Measurements from ENCODE around the gene KRT3.

Gene KRT3

DNA sequence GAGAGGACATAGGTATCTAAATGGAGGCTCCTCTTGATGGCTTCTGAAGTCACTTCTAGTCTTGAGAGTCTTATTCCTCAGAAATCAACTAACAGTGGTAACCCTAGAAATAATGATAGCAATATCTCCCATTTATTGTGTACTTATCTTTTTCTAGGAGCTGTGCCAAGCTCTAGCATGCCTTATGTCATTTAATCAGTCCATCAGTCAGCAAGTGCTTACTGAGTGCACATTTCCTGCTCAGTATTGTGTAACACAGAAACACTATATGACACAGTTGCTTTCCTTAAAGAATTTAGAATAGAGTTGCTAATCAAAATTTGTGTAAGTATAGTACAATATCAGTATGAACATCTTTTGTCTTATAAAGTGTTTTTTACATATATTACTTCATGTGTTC, 55.3 kb downstream of the KRT3 start:
- no peaks in the 10 kb centered on the region for H3K36me3 ChIP-seq (ENCODE audit: control insufficient read depth in 5 of 5, insufficient read depth in 5 of 5, low read length in 5 of 5)
- H3K4me3 ChIP-seq (ENCODE audit: low read depth in 1 of 5, low read length in 5 of 5): no peak overlapping the region
- peaks cover 0 to 2% (median 0%) of the 10 kb centered on the region in 5 donors for H3K9me3 ChIP-seq (ENCODE audit: control insufficient read depth in 5 of 5, low read length in 5 of 5)
- H3K27me3 ChIP-seq (ENCODE audit: control insufficient read depth in 5 of 5, insufficient read depth in 4 of 5, low read length in 5 of 5): peaks cover 2 to 13% (median 10%) of the 10 kb centered on the region in 5 donors
- H3K27ac ChIP-seq (ENCODE audit: low read depth, low read length): no peak overlapping the region
- H3K4me1 ChIP-seq (ENCODE audit: control insufficient read depth in 5 of 5, insufficient read depth in 5 of 5, low read length in 5 of 5): no peaks in the 10 kb centered on the region
- no peak overlapping the region for H3K9ac ChIP-seq (ENCODE audit: low read length in 5 of 5)

DNA sequence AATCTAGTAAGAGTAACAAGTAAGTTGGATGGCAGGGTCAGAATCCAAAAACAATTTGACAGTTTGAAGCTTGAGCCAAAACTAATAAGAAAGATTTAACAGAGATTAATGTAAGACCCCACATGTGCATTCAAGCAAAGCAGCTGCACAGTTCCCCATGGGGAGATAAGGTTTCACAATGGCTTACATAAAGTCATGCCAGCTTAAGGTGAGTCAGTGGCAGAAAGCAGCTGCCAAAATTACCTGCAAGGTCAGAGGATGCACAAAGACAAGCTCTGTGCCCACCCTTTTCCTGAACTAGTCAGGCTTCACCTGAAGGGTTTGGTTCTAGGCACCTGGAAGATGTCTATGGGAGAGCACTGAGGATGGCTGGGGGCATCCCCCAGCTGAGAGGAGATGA, 56.0 kb downstream of the KRT3 start:
- H3K4me1 ChIP-seq (ENCODE audit: control insufficient read depth in 5 of 5, insufficient read depth in 5 of 5, low read length in 5 of 5): no peaks in the 10 kb centered on the region
- no peaks in the 10 kb centered on the region for H3K36me3 ChIP-seq (ENCODE audit: control insufficient read depth in 5 of 5, insufficient read depth in 5 of 5, low read length in 5 of 5)
- no peak overlapping the region for H3K9ac ChIP-seq (ENCODE audit: low read length in 5 of 5)
- no peak overlapping the region for H3K4me3 ChIP-seq (ENCODE audit: low read depth in 1 of 5, low read length in 5 of 5)
- H3K9me3 ChIP-seq (ENCODE audit: control insufficient read depth in 5 of 5, low read length in 5 of 5): peaks cover 0 to 2% (median 0%) of the 10 kb centered on the region in 5 donors
- no peak overlapping the region for H3K27ac ChIP-seq (ENCODE audit: low read depth, low read length)
- H3K27me3 ChIP-seq (ENCODE audit: control insufficient read depth in 5 of 5, insufficient read depth in 4 of 5, low read length in 5 of 5): peaks cover 6 to 14% (median 13%) of the 10 kb centered on the region in 5 donors

All from subcutaneous abdominal adipose tissue (tissue), 5 donors.